K562 (cell line): ENCODE measurements around the gene ANKLE1. TPM values are rescaled to one million over a fixed set of nuclear protein-coding genes. Genes with fewer than 3 reads are reported as not detected.

ENCODE experiments used
- CHD1 ChIP-seq: fragments of 200-600 bp; sonication (generic); IDR thresholded peaks from one replicate; pipeline ENCODE4 v1.6.1; 2012; ENCODE audit warnings: mild to moderate bottlenecking, moderate library complexity, low read length, inconsistent platforms
- MCM2 ChIP-seq: fragments of 450-650 bp; IDR thresholded peaks from 2 replicates; pipeline ENCODE4 v1.6.1; 2017; ENCODE audit warnings: low read depth, mild to moderate bottlenecking
- MECOM ChIP-seq: fragments of 250-450 bp; sonication (Bioruptor Pico); IDR thresholded peaks from 2 replicates; pipeline ENCODE4 v1.8.0; 2022; ENCODE audit warnings: inconsistent platforms
- NFIC ChIP-seq: fragments of 450-650 bp; IDR thresholded peaks from 2 replicates; pipeline ENCODE4 v1.6.1; 2017; ENCODE audit warnings: mild to moderate bottlenecking, inconsistent platforms
- REST ChIP-seq, 2 experiments: fragments of 450-650 bp; formaldehyde crosslinking in 1 of 2; IDR thresholded peaks; 2 replicates each; pipeline versions ENCODE4 v1.4.0 to v1.6.1; 2014 to 2020; ENCODE audit warnings: mild to moderate bottlenecking in 2 of 2, borderline replicate concordance in 1 of 2, low read depth in 1 of 2
- ZNF407 ChIP-seq: fragments of 450-650 bp; IDR thresholded peaks from 2 replicates; pipeline ENCODE4 v1.6.1; 2016; ENCODE audit warnings: low read depth
- polyA plus RNA-seq, 8 experiments: library from polyadenylated mRNA; depleted of rRNA in 4 of 8; stranded (reverse) in 5 of 8; unstranded in 3 of 8; fragments of >200 nt; fragmentation: Nextera tagmentation in 2 of 8; fragmentation: Illumina TruSeq in 1 of 8; extraction: Ambion mirVana in 2 of 8; extraction: Trizol in 1 of 8; gene quantifications; 2 replicates each; pipeline versions ENCODE4 v1.2.1 to v1.2.3, GENCODE V29; 2011 to 2014; ENCODE audit warnings: inconsistent platforms in 1 of 8, missing spikeins in 1 of 8
- total RNA-seq, 7 experiments: library from RNA; depleted of rRNA in 6 of 7; stranded (reverse); fragments of >200 nt in 6 of 7; fragmentation: Illumina TruSeq in 2 of 7; extraction: Trizol in 2 of 7; gene quantifications; 2 replicates each; pipeline versions ENCODE4 v1.2.1 to v1.2.3, GENCODE V29; 2011 to 2021; ENCODE audit warnings: low replicate concordance in 1 of 7

Gene ANKLE1
- total and polyA plus RNA-seq, 9 of the 15 experiments (the other 6 are each of a cell fraction or from before 2014, with no cell fraction given), result 0.63 to 9.2 (median 2.9) TPM

- TF ChIP-seq REST (IDR thresholded peaks at IDR 0.05; ENCODE audit: borderline replicate concordance) (no peak), REST (CRISPR knock-in tag; IDR thresholded peaks at IDR 0.05; ENCODE audit: low read depth) (no peak), NFIC (no peak), CHD1 (no peak), ZNF407 (no peak), MCM2 (no peak), MECOM (CRISPR knock-in tag) (no peak)
These were observed 51.2 kb downstream of the ANKLE1 start (continued) for GRCh38 chr19:17332677-17333581.
